ENCODE results near the gene MACROD2.

DNA sequence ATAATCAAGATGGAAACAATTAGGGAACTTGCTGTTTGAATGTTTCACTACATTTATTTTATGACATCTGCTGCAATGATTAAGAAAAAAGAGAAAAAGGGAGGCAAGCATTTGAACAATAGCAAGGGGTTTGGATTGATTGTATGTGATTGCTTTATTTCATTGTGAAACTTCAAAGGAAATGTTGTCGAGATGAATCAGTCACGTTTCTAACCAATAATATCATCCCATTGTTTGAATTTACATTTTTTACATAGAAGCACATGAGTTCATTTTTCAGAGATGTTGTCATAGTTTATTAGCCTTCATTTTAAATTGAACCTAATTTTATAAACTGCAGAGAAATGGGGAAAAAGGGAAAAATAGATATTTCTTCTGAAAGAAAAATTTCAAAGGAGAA lies 2006.0 kb downstream of the MACROD2 start:
- TF ChIP-seq, protein P1, sequence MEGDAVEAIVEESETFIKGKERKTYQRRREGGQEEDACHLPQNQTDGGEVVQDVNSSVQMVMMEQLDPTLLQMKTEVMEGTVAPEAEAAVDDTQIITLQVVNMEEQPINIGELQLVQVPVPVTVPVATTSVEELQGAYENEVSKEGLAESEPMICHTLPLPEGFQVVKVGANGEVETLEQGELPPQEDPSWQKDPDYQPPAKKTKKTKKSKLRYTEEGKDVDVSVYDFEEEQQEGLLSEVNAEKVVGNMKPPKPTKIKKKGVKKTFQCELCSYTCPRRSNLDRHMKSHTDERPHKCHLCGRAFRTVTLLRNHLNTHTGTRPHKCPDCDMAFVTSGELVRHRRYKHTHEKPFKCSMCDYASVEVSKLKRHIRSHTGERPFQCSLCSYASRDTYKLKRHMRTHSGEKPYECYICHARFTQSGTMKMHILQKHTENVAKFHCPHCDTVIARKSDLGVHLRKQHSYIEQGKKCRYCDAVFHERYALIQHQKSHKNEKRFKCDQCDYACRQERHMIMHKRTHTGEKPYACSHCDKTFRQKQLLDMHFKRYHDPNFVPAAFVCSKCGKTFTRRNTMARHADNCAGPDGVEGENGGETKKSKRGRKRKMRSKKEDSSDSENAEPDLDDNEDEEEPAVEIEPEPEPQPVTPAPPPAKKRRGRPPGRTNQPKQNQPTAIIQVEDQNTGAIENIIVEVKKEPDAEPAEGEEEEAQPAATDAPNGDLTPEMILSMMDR (IDR thresholded peaks at IDR 0.05), result no peak
- no peak for TF ChIP-seq POLR2AphosphoS5 (IDR thresholded peaks at IDR 0.05)

All from suprapubic skin (tissue), 3 donors.